Sigmoid colon (tissue), 7 donors: ENCODE results near the gene HES3. TPM values are rescaled to one million over a fixed set of nuclear protein-coding genes. Genes with fewer than 3 reads are reported as not detected.

Source experiments
- DNase-seq: peaks from one replicate; pipeline ENCODE4 v3.0.0-alpha.2; 2019
- H3K27ac ChIP-seq, 4 donors: fragments of 200-600 bp; sonication (generic); one replicate each; pipeline ENCODE4 v1.5.1; 2016 to 2019; ENCODE audit warnings: mild to moderate bottlenecking in 1 of 4
- H3K27me3 ChIP-seq, 3 donors: fragments of 200-600 bp; sonication (generic); one replicate each; pipeline ENCODE4 v1.5.1; 2019; ENCODE audit warnings: mild to moderate bottlenecking in 1 of 3
- H3K36me3 ChIP-seq, 4 donors: fragments of 200-600 bp; sonication (generic); one replicate each; pipeline ENCODE4 v1.5.1; 2016 to 2019
- H3K4me1 ChIP-seq, 4 donors: fragments of 200-600 bp; sonication (generic); one replicate each; pipeline ENCODE4 v1.5.1; 2017 to 2019
- H3K4me3 ChIP-seq, 4 donors: fragments of 200-600 bp; sonication (generic); one replicate each; pipeline ENCODE4 v1.5.1; 2017 to 2019; ENCODE audit warnings: mild to moderate bottlenecking in 2 of 4, moderate library complexity in 1 of 4
- H3K9me3 ChIP-seq, 4 donors: fragments of 200-600 bp in 3 of 4; sonication (generic) in 3 of 4; one replicate each; pipeline versions ENCODE4 v1.5.1 to v1.6.1; 2013 to 2019
- CTCF ChIP-seq, 4 experiments: fragments of 450-650 bp in 3 of 4; fragments of 200-600 bp in 1 of 4; IDR thresholded peaks; one replicate each; pipeline ENCODE4 v1.5.1; 2016 to 2019; ENCODE audit warnings: antibody characterized with exemption in 4 of 4, mild to moderate bottlenecking in 3 of 4, moderate library complexity in 2 of 4
- EP300 ChIP-seq, 4 donors: sonication (generic); formaldehyde crosslinking; IDR thresholded peaks; one replicate each; pipeline ENCODE4 v1.6.1; 2017; ENCODE audit warnings: antibody characterized with exemption in 4 of 4
- POLR2A ChIP-seq, 2 donors: fragments of 450-650 bp; IDR thresholded peaks; one replicate each; pipeline ENCODE4 v1.6.1; 2016; ENCODE audit warnings: antibody characterized with exemption in 2 of 2, mild to moderate bottlenecking in 2 of 2, moderate library complexity in 2 of 2
- POLR2AphosphoS5 ChIP-seq, 4 donors: sonication (generic); formaldehyde crosslinking; IDR thresholded peaks; one replicate each; pipeline ENCODE4 v1.6.1; 2017; ENCODE audit warnings: antibody characterized with exemption in 4 of 4
- WGBS, 2 donors: extraction: QIAGEN DNeasy Blood & Tissue Kit; methylation state at CpG; one replicate each; pipeline ENCODE4 v1.1.7; 2013; 5-methylcytosine and 5-hydroxymethylcytosine counted together
- intact Hi-C: fragments of 100-400 bp; cut with DNase I; formaldehyde crosslinking; loops from one replicate; pipeline ENCODE4 v1.15.1; 2023
- polyA plus RNA-seq, 3 donors: library from polyadenylated mRNA; stranded (reverse); fragments of 200-250 nt; gene quantifications; one replicate each; pipeline ENCODE4 v1.2.3, GENCODE V29; 2013
- total RNA-seq, 4 donors: library from RNA; depleted of rRNA; stranded (reverse); fragments of >200 nt; gene quantifications; one replicate each; pipeline ENCODE4 v1.1.0, GENCODE V29; 2016
- donor health status: healthy with polysubstance abuse.
- donor health status: Bipolar disorder and iron deficiency.
- donor health status: healthy.

Gene HES3
- total and polyA plus RNA-seq, 7 donors: not detected

GRCh38 chr1:6251681-6252373, 7.8 kb downstream of the HES3 start:
- no peak overlapping the region for H3K27ac ChIP-seq
- H3K9me3 ChIP-seq: no peaks in the 10 kb centered on the region
- peaks cover 0 to 4% (median 0%) of the 10 kb centered on the region in 4 donors for H3K36me3 ChIP-seq
- H3K27me3 ChIP-seq: peaks cover 4 to 59% (median 46%) of the 10 kb centered on the region in 3 donors
- intact Hi-C loops: no loop called here
- no peak overlapping the region for H3K4me3 ChIP-seq
- WGBS, 2 donors: 80 to 86% methylated on average over 15 of the region's 15 CpGs
- H3K4me1 ChIP-seq: peaks cover 0 to 9% (median 8%) of the 10 kb centered on the region in 4 donors
- TF ChIP-seq CTCF (IDR thresholded peaks at IDR 0.05) (no peak), POLR2AphosphoS5 (IDR thresholded peaks at IDR 0.05) (no peak), EP300 (IDR thresholded peaks at IDR 0.05) (no peak), POLR2A (IDR thresholded peaks at IDR 0.05) (no peak)
- DNase-seq: no peak

DNA sequence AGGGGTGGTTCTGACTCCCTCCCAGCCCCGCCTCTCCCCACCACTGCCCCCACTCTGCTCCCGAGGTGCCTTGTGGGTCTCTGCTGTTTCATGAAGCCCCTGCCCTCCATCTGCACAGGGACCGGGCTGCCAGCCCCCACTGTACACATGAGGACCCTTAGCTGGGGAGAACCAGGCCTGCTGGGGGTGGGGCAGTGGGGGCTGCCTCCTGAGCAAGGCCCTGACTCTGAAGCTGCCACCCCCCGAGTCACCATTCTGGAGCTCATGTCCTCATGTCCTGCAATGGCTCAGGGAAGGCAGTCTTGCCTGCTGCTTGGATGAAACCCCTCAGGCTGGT, 8.4 kb downstream of the HES3 start:
- no peak overlapping the region for H3K27ac ChIP-seq
- H3K27me3 ChIP-seq: peaks cover 4 to 53% (median 43%) of the 10 kb centered on the region in 3 donors
- peaks cover 0 to 9% (median 7%) of the 10 kb centered on the region in 4 donors for H3K4me1 ChIP-seq
- intact Hi-C loops: no loop called here
- H3K4me3 ChIP-seq: no peak overlapping the region
- no peak for DNase-seq
- no peaks in the 10 kb centered on the region for H3K9me3 ChIP-seq
- TF ChIP-seq CTCF (IDR thresholded peaks at IDR 0.05): no peak
- TF ChIP-seq EP300 (IDR thresholded peaks at IDR 0.05): no peak
- TF ChIP-seq POLR2A (IDR thresholded peaks at IDR 0.05): no peak
- no peak for TF ChIP-seq POLR2AphosphoS5 (IDR thresholded peaks at IDR 0.05)
- 86 to 93% methylated on average over 4 of the region's 4 CpGs for WGBS, 2 donors
- H3K36me3 ChIP-seq: peaks cover 0 to 4% (median 0%) of the 10 kb centered on the region in 4 donors

- TF ChIP-seq POLR2AphosphoS5 (IDR thresholded peaks at IDR 0.05) (no peak), EP300 (IDR thresholded peaks at IDR 0.05) (no peak), CTCF (IDR thresholded peaks at IDR 0.05) (no peak), POLR2A (IDR thresholded peaks at IDR 0.05) (no peak)
- no peaks in the 10 kb centered on the region for H3K9me3 ChIP-seq
- peaks cover 0 to 9% (median 7%) of the 10 kb centered on the region in 4 donors for H3K4me1 ChIP-seq
- peaks cover 0 to 4% (median 0%) of the 10 kb centered on the region in 4 donors for H3K36me3 ChIP-seq
- no peak overlapping the region for H3K27ac ChIP-seq
- no peak overlapping the region for H3K4me3 ChIP-seq
- WGBS, 2 donors: 94 to 96% methylated on average over 9 of the region's 9 CpGs
- no peak for DNase-seq
- H3K27me3 ChIP-seq: peaks cover 4 to 43% (median 32%) of the 10 kb centered on the region in 3 donors
- intact Hi-C loops: no loop called here
Measured at GRCh38 chr1:6253380-6253779, 9.4 kb downstream of the HES3 start.

- Histone ChIP-seq H3K4me3 (no peak overlapping the region), H3K9me3 (no peaks in the 10 kb centered on the region), H3K27ac (no peak overlapping the region), H3K36me3 (peaks cover 0 to 4% (median 0%) of the 10 kb centered on the region in 4 donors), H3K4me1 (peaks cover 0 to 7% (median 4%) of the 10 kb centered on the region in 4 donors), H3K27me3 (peaks cover 4 to 37% (median 21%) of the 10 kb centered on the region in 3 donors)
- intact Hi-C loops: no loop called here
- 90 to 93% methylated on average over 16 of the region's 16 CpGs for WGBS, 2 donors
- TF ChIP-seq CTCF (IDR thresholded peaks at IDR 0.05) (no peak), EP300 (IDR thresholded peaks at IDR 0.05) (no peak), POLR2A (IDR thresholded peaks at IDR 0.05) (no peak), POLR2AphosphoS5 (IDR thresholded peaks at IDR 0.05) (no peak)
- DNase-seq: no peak
Measured at GRCh38 chr1:6254691-6255090, 10.7 kb downstream of the HES3 start.
